Measurements from ENCODE around the gene ITPR3.

DNA sequence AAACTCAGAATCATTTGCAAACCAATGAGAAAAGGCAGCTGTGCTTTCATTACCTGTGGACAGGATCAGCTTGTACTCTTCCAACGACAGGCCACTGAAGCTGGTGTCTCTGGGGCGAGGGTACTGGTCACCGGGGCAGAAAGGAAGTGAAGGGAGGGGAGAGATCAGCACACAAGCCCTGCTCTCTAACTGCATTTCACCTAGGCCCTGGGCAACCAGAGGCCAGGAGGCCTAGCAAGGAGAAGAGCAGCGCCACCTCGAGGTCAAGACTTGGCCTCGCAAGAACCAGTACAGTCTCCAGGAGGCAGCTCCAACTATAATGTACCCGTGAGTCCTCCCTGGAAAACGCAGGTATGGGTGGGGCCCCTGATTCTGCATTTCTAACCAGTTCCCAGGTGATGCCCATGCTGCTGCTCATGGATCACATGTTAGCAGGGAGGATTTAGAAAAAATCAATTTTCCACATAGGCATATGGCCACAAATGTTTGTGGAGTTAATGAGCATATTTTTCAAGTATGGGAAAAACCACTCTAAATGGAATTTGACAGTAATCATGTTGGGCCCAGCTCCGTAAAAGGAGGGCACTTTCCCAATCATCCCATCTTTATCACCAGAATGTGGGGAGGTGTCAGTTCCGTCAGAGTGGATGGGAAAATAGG, 79.4 kb downstream of the ITPR3 start:
- TF ChIP-seq POLR2A (IDR thresholded peaks at IDR 0.05; ENCODE audit: low read depth, low read length) (no peak), JUN (IDR thresholded peaks at IDR 0.05; ENCODE audit: borderline replicate concordance, insufficient read depth, insufficient read length, low read depth) (no peak), EZH2 (IDR thresholded peaks at IDR 0.05; ENCODE audit: borderline replicate concordance, low read depth, low read length, severe bottlenecking) (no peak), POLR2AphosphoS5 (IDR thresholded peaks at IDR 0.05; ENCODE audit: insufficient read depth, low read depth, low read length) (no peak), GATA2 (IDR thresholded peaks at IDR 0.05; ENCODE audit: insufficient read depth, insufficient read length, low read depth, low read length) (no peak), MYC (IDR thresholded peaks at IDR 0.05; ENCODE audit: low read depth, low read length) (no peak), MAX (IDR thresholded peaks at IDR 0.05; ENCODE audit: insufficient read depth, insufficient read length) (no peak)
- TF ChIP-seq, protein P1, sequence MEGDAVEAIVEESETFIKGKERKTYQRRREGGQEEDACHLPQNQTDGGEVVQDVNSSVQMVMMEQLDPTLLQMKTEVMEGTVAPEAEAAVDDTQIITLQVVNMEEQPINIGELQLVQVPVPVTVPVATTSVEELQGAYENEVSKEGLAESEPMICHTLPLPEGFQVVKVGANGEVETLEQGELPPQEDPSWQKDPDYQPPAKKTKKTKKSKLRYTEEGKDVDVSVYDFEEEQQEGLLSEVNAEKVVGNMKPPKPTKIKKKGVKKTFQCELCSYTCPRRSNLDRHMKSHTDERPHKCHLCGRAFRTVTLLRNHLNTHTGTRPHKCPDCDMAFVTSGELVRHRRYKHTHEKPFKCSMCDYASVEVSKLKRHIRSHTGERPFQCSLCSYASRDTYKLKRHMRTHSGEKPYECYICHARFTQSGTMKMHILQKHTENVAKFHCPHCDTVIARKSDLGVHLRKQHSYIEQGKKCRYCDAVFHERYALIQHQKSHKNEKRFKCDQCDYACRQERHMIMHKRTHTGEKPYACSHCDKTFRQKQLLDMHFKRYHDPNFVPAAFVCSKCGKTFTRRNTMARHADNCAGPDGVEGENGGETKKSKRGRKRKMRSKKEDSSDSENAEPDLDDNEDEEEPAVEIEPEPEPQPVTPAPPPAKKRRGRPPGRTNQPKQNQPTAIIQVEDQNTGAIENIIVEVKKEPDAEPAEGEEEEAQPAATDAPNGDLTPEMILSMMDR (IDR thresholded peaks at IDR 0.05; ENCODE audit: extremely low read depth in 1 of 2, insufficient read depth in 1 of 2, low read depth in 1 of 2, low read length in 2 of 2): peak; percentile 79 to 92

Data from endothelial cell of umbilical vein (primary cell).